CMK (cell line): Measurements from ENCODE around the gene SOCS7.

Experiments
- DNase-seq: peaks from one replicate; pipeline ENCODE4 v3.0.0-alpha.2; 2010; ENCODE audit warnings: low read depth

SOCS7 gene

GRCh38 chr17:38440614-38441397, 89.2 kb downstream of the SOCS7 start:
- DNase-seq, result no peak

- no peak for DNase-seq
These were observed 89.9 kb downstream of the SOCS7 start for GRCh38 chr17:38441429-38442061.

GRCh38 chr17:38442548-38442947, 90.9 kb downstream of the SOCS7 start:
- no peak for DNase-seq

- no peak for DNase-seq
These were observed 91.8 kb downstream of the SOCS7 start for GRCh38 chr17:38443356-38444031.

- DNase-seq, result no peak
These were observed 92.5 kb downstream of the SOCS7 start for GRCh38 chr17:38444151-38444550.

- DNase-seq, result no peak
These were observed 96.0 kb downstream of the SOCS7 start for GRCh38 chr17:38447502-38448085.

GRCh38 chr17:38448208-38448771, 96.6 kb downstream of the SOCS7 start:
- DNase-seq, result no peak

GRCh38 chr17:38449364-38449763, 97.7 kb downstream of the SOCS7 start:
- DNase-seq, result no peak

- no peak for DNase-seq
These were observed 98.9 kb downstream of the SOCS7 start for GRCh38 chr17:38450557-38451029.

GRCh38 chr17:38451030-38451839, 99.6 kb downstream of the SOCS7 start:
- DNase-seq, result no peak

- DNase-seq, result no peak
These were observed 100.3 kb downstream of the SOCS7 start for GRCh38 chr17:38451840-38452529.

GRCh38 chr17:38452719-38453118, 101.1 kb downstream of the SOCS7 start:
- no peak for DNase-seq

GRCh38 chr17:38453951-38454421, 102.3 kb downstream of the SOCS7 start:
- no peak for DNase-seq

GRCh38 chr17:38454532-38454931, 102.9 kb downstream of the SOCS7 start:
- no peak for DNase-seq
